GM19455 (cell line): Measurements from ENCODE around the gene HIPK2.

Experiments
- ATAC-seq: cut with Tn5 transposase; IDR thresholded peaks from one replicate; pipeline ENCODE4 v1.9.1; 2021; ENCODE audit not compliant: unreplicated experiment

HIPK2 gene

DNA sequence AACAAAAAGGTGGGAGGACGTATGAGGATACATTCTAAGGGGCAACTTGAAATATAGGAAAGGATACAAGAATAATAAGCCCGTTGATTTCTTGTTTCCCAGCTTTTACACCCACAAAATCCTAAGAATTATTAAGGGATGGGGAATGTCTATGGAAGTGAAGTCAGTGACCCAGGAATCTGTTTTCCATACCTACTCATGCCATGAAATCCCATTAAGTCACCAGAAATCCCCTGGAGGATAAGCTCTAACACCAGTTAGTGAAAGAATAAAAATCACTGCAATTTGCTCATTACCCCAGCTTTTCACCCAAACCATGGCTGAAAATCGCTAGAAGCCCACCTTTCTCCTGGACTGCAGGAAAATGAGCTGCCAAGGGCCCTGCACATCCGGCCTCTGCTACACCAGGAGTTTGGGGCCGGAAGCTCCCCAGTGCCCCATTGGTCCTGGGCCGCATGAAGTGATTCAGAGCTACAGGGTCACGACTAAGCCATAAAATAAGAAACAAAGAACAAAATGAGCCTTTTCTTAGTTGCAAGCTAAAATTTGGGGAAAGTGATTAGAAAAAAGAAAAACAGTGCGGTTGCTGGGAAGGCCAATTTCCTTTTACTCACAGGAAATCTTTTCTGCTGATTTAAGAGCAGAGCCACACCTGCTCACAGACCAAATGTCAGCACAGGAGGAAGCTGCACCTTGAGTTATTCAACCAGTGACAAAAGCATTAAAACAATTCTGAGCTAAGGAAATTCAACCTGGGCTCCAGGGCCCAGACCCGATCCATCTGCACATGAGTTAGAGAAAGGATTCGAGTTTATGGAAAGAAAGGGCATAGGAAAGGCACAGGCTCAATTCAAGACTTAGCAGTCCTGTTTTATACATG is 40.3 kb downstream of the HIPK2 start:
- no peak for ATAC-seq

DNA sequence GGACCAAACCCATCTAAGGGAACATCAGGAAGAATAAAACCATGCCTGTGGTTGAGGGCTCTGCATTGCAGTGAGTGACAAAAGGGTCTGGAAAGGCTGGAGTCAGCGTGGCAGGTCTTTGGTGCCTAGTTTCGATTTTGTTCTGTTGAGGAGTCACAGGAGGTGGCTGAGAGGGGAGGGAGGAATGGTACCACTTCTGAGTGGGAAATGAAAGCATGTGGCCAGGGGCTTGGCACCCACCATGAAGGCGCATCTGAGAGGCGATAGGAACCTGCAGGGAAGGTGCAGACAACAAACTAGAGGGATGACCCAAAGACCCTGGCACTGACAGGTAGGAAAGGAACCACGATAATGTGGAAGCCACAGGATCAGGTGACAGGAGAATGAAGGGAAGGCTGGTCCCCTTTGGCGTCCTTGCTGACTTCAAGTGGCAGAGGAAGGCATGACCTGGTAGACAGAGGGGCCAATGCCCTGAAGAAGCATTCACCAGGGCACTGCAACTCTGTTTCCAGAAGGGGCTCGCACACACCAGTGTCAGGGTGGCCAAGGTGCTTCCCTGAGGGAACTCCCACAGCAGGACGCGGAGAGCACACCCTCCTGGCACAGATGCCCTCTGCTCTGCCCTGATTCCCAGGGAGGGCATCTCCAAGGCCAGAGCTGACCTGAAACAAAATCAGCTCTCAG is 41.7 kb downstream of the HIPK2 start:
- no peak for ATAC-seq

DNA sequence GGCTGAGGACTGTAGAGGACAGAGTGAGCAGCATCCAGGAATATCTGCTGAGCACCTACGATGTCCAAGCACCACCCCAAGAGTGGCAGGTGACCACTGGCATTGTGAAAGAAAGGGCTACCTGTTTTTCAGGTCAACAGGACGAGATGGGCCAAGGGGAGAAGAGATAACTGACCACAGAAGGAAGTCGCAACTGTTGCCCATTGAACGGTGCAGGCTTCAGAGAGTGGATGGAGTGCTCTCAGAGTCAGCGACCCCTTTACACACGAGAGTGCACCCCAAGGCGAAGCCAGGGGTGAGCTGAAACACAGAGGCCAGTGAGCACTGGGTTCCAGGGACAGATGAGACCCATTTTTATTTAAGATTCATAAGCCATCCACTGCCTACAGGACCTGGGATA is 42.3 kb downstream of the HIPK2 start:
- no peak for ATAC-seq

DNA sequence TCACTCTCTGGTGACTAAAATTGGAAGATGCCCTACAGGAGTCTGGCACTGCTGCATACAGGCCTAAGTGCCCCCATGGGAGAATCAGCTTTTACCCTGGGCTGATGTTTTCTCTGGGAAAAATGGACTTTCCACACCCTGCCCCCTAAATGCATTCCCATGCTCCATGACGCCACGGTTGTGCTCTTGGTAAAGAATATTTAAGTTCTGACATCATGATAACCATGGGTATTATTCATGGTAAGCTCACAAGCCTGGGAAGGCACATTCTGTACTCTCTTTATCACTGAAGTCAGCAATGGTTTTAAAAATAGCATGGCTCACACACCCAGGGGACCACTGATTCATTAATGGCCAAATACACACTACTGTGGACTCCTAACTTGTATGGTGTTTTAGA is 43.4 kb downstream of the HIPK2 start:
- ATAC-seq, result no peak

GRCh38 chr7:139733751-139734150 is 44.0 kb downstream of the HIPK2 start:
- ATAC-seq, result no peak

GRCh38 chr7:139732471-139733167 is 45.2 kb downstream of the HIPK2 start:
- no peak for ATAC-seq

DNA sequence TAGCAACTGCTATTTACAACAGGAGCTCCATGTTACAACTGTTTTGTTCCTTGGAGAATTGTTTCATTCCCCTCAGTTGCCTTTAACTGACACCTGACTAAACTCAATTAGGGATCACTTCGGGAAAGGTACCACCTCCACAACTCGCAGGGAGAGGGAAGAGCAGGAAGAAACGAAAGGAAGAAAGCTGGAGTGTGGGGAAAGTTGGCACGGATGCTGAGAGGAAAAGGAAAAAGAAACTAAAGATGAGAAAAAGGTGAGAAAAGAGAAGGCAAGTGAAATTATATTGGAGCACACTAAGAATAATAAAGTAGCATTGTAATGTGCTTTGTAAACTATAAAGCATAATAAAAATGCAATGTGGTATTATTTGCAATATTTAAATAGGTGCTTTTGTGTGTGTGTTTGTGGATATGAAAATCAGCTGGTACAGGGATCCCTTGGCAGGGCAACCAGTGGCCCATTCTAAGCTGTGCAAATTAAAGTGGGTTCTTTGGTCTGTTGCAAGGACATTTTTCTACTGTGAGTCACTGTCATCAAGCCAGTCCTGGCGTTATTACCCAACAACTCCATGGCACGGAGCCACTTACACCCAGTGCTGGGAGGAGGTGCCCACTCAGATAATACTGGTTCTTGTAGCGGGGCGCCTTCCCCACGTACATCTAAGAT is 45.9 kb downstream of the HIPK2 start:
- no peak for ATAC-seq

DNA sequence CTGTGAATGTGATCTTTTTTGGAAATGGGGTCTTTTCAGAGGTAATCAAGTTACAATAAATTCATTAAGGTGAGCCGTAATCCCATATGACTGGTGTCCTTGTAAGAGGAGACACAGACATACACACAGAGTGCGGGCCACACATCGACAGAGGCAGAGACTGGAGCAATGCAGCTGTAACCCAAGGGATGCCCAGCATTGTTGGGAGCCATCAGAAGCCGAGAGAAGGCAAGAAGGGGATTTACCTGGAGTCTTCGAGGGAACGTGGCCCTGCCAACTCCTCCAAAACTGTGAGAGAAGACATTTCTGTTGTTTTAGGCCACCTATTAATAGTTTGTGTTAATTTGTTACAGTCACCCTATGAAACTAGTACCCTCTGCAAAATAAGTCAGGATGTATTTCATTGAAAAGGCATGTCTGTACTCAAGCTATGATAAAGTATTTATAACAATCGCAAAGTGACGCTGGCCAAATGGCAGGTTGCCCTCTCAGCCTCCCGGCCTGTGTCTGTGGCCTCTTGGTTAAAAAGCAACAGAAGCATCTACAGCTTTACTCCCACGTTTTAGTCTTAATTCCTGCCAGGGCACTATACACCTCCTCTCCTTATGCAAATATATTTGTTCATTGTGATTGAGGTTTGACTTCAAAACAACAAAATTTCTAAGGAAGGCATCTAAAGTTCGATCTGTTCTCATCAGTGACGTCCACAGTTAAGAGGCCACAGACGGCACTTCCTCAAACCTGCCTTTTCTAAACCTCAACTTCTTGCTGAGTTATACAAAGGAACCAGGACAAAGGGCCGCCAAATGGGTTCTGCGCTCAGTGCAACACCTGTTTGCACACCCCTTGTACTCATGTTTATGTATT is 46.8 kb downstream of the HIPK2 start:
- peak; percentile 83 for ATAC-seq

- no peak for ATAC-seq
Measured at GRCh38 chr7:139728203-139728602, 49.6 kb downstream of the HIPK2 start.

DNA sequence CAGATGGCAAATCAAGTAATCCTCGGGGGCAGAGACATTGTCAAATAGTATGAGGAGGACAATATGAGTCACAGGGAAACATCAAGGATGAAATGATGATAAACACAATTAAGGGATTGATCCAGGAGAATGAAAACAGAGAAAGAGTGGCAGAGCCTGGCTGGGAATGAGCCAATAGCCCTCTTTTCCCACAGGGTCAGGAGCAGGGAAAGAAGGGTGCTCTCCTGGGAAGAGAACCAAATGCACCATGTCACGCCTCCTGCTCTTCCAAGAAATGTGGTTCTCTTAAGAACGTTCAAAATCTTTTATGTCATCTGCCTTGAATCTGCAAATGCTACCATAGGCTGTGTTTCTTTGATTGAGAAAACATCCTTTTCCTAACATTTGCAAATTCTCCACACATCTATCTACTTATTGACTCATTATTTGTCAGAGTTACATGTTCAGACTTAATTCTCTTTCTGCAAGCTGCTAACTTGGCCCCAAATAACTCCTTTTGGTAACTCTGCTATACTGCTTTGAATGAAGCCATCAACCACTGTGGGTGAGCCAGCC is 50.6 kb downstream of the HIPK2 start:
- no peak for ATAC-seq

- ATAC-seq, result no peak
Measured at GRCh38 chr7:139726485-139726869, 51.3 kb downstream of the HIPK2 start.

GRCh38 chr7:139725858-139726484 is 51.8 kb downstream of the HIPK2 start:
- no peak for ATAC-seq

DNA sequence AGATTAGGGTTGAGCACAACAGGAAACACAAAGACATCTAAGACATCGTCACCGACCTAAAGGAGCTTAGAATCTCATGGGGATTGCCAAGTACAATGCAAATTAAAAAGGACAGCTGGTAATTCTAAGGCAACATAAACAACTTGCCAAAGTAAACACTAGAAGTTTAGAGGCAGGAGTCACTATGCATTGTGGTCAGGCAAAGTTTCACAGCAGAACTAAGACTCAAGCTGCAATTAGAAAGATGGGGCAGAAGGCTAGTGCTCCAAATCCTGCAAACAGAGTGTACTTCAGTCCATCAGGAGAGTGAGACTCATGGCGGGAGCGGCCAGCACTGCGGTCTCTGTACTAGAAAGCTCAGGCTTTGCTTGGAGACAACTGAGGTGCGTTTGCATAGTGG is 52.7 kb downstream of the HIPK2 start:
- ATAC-seq, result peak; percentile 80

GRCh38 chr7:139722604-139723003 is 55.2 kb downstream of the HIPK2 start:
- ATAC-seq, result no peak

DNA sequence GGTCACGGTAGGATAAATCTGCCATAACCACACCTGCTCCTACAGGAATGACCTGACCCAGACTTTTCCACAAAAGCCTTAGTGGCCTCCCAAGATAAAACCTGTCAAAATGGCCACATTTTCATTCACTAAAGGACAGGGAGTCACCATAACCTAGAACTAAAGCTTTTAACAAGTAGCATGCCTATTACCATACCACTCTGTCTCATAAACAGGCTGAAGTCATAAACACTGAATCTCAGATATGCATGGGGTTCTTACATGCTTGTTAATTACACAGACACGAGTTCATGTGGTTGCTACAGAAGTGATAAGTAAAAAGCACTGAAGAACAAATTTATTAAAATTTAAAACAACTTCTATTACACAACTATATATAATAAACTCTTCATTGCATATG is 56.0 kb downstream of the HIPK2 start:
- no peak for ATAC-seq

DNA sequence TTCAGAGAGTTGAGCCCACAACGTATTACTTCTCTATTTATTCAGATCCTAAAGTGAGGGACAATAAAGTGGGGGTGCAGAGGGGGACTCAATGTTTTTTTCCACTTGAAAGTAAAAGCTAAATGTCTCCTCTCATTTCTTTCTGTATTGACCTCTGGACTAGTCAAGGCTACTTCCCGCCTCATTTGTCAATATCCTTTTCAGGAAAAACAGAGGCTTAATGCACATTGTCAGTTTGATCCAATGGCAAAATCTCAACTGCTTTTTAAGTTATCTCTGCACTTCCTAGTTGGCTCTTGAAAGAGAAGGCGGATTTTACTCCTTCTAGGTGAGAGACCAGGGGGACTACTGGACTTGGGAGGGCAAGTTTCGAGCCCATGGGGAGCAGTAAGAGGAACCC is 56.4 kb downstream of the HIPK2 start:
- no peak for ATAC-seq

DNA sequence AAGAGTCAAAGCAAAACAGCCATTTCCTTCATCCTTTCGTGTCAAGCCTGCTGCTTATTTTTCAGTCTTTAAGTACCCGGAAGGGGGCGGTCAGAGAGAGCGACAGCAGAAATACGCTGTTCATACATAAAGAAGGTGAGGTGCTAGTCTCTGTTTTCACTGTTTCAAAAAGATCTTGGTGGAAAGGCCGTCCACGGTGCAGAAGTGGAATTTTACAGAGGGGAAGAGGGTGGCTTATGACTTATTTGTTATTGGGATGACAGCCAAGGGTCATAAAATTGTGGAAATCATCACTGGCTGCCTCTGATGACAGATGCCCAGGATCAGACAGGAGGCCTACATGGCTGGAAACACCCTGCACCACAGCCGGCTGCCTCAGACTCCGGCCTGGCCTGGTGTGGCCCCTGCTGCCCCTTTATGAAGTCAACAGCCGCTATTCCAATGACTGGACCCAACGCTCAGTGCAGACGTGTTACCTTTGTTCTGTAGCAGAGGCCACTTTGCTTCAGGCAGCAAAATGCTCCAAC is 57.0 kb downstream of the HIPK2 start:
- ATAC-seq, result peak; percentile 42

GRCh38 chr7:139720186-139720585 is 57.6 kb downstream of the HIPK2 start:
- ATAC-seq, result no peak

DNA sequence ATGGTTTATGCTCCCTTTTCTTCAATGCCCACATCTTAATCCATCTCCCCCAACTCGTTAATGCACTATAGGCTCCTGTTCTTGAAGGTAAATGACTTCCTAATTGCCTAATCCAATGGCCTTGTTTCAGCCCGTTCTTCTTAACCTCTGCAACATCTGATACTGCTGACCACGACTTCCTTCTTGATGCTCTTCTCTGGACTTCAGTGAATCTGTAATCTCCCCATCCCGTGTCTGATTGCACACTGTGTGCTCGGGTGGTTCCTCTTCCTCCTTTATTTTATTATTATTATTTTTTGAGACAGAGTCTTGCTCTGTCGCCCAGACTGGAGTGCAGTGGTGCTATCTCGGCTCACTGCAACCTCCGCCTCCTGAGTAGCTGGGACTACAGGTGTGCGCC is 58.9 kb downstream of the HIPK2 start:
- no peak for ATAC-seq
